ENCODE data around the gene SOX30. TPM values are rescaled to one million over a fixed set of nuclear protein-coding genes. Genes with fewer than 3 reads are reported as not detected.
"Not testable (repeated sequence)": the region's sequence is repeated elsewhere in the genome, so short reads cannot be mapped to it uniquely, and the experiment has no call there.

Gene SOX30
- total and polyA plus RNA-seq, 2 of the 13 experiments (the other 11 are each of a cell fraction or from before 2014, with no cell fraction given) = 0.05 TPM; not detected in 1

- intact Hi-C loops (cut with micrococcal nuclease; ENCODE audit: unreplicated experiment) = no loop called here
- Histone ChIP-seq H3K79me2 (ENCODE audit: insufficient read depth, low read length) (no peaks in the 10 kb centered on the region), H3K27me3 (ENCODE audit: control insufficient read depth in 1 of 2, insufficient read depth in 2 of 2, low read length in 2 of 2) (no peaks in the 10 kb centered on the region), H3K4me3 (replicated peaks in 1 of 3; ENCODE audit: insufficient read depth in 1 of 3, low read depth in 2 of 3, low read length in 3 of 3) (no peak overlapping the region), H3K4me1 (ENCODE audit: insufficient read depth, low read length) (no peaks in the 10 kb centered on the region), H3K9ac (ENCODE audit: insufficient read depth, low read depth, low read length) (no peak overlapping the region), H3K9me3 (ENCODE audit: low read length) (no peaks in the 10 kb centered on the region), H3K36me3 (replicated peaks in 1 of 2; ENCODE audit: control insufficient read depth in 1 of 2, insufficient read depth in 2 of 2, low read length in 2 of 2) (no peaks in the 10 kb centered on the region), H3K4me2 (ENCODE audit: low read depth, low read length) (no peak overlapping the region), H4K20me1 (ENCODE audit: insufficient read depth, low read length) (no peaks in the 10 kb centered on the region), H3K27ac (ENCODE audit: extremely low read length, insufficient read depth, low read length) (no peak overlapping the region), H2AFZ (ENCODE audit: low read length) (no peak overlapping the region)
- DNase-seq (ENCODE audit: low spot score) (no peak), ATAC-seq (no peak), FAIRE-seq (no peak)
- BruUV-seq (replicated peaks) = no TSS peak
- ChIA-PET CTCF (ENCODE audit: low intra/inter-chr PET ratio, low total read pairs) (no interaction called here), POLR2A (no interaction called here)
- in situ Hi-C loops (cut with HindIII; ENCODE audit: extremely low pct_ligation_motif_present, low pct_unique_long_range_greater_than_20kb) = no loop called here
- TF ChIP-seq CEBPB (IDR thresholded peaks at IDR 0.05; ENCODE audit: borderline replicate concordance, low read depth, low read length) (no peak), GFI1 (CRISPR knock-in tag; IDR thresholded peaks at IDR 0.05; ENCODE audit: borderline replicate concordance) (no peak), GPBP1L1 (CRISPR knock-in tag; IDR thresholded peaks at IDR 0.05) (no peak), ZBTB34 (CRISPR knock-in tag; IDR thresholded peaks at IDR 0.05) (no peak)
- 19% methylated on average over 3 of the region's 3 CpGs for WGBS (ENCODE audit: low lambda C conversion rate)
Measured at GRCh38 chr5:157677931-157678330, 25.7 kb upstream of the SOX30 start.

DNA sequence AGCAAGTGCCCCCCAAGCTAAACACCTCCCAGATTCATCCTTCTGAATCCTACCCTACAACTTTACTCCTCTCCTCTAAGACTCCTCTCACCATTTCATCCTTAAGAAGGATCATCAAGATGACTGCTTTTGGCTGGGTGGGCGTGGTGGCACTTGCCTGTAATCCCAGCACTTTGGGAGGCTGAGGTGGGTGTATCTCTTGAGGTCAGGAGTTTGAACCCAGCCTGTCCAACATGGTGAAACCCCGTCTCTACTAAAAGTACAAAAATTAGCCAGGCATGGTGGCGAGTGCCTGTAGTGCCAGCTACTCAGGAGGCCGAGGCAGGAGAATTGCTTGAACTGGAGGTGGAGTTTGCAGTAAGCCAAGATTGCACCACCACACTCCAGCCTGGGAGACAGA is 22.1 kb upstream of the SOX30 start:
- H2AFZ ChIP-seq (ENCODE audit: low read length); H3K4me3 ChIP-seq (replicated peaks in 1 of 3; ENCODE audit: insufficient read depth in 1 of 3, low read depth in 2 of 3, low read length in 3 of 3); DNase-seq (ENCODE audit: low spot score); FAIRE-seq; intact Hi-C loops (cut with micrococcal nuclease; ENCODE audit: unreplicated experiment); ATAC-seq; H3K27ac ChIP-seq (ENCODE audit: extremely low read length, insufficient read depth, low read length); H3K4me2 ChIP-seq (ENCODE audit: low read depth, low read length); H4K20me1 ChIP-seq (ENCODE audit: insufficient read depth, low read length); H3K27me3 ChIP-seq (ENCODE audit: control insufficient read depth in 1 of 2, insufficient read depth in 2 of 2, low read length in 2 of 2); H3K9ac ChIP-seq (ENCODE audit: insufficient read depth, low read depth, low read length); H3K79me2 ChIP-seq (ENCODE audit: insufficient read depth, low read length); POLR2A ChIA-PET; CTCF ChIA-PET (ENCODE audit: low intra/inter-chr PET ratio, low total read pairs); H3K36me3 ChIP-seq (replicated peaks in 1 of 2; ENCODE audit: control insufficient read depth in 1 of 2, insufficient read depth in 2 of 2, low read length in 2 of 2); BruUV-seq (replicated peaks); H3K9me3 ChIP-seq (ENCODE audit: low read length): not testable (repeated sequence)
- in situ Hi-C loops (cut with HindIII; ENCODE audit: extremely low pct_ligation_motif_present, low pct_unique_long_range_greater_than_20kb) = loop anchor here (5.0 kb wide), 1 partner anchor 68 kb away; the partner anchor contains the start of gene LSM11
- peaks cover 15% of the 10 kb centered on the region; the same call in 1 of the 2 replicates for H3K4me1 ChIP-seq (ENCODE audit: insufficient read depth, low read length)
- 0 out of 2 replicates have a peak, but pooled peaks have one; percentile 26 for TF ChIP-seq ZNF441 (CRISPR knock-in tag; IDR thresholded peaks at IDR 0.05; ENCODE audit: borderline replicate concordance)
- 32% methylated on average over 4 of the region's 4 CpGs for WGBS (ENCODE audit: low lambda C conversion rate)

All from HepG2 (cell line).